ENCODE measurements around the gene DHX34. TPM values are rescaled to one million over a fixed set of nuclear protein-coding genes. Genes with fewer than 3 reads are reported as not detected.

Gene DHX34
- polyA plus RNA-seq, 3 donors, result 3.4 to 34.4 (median 3.8) TPM

DNA sequence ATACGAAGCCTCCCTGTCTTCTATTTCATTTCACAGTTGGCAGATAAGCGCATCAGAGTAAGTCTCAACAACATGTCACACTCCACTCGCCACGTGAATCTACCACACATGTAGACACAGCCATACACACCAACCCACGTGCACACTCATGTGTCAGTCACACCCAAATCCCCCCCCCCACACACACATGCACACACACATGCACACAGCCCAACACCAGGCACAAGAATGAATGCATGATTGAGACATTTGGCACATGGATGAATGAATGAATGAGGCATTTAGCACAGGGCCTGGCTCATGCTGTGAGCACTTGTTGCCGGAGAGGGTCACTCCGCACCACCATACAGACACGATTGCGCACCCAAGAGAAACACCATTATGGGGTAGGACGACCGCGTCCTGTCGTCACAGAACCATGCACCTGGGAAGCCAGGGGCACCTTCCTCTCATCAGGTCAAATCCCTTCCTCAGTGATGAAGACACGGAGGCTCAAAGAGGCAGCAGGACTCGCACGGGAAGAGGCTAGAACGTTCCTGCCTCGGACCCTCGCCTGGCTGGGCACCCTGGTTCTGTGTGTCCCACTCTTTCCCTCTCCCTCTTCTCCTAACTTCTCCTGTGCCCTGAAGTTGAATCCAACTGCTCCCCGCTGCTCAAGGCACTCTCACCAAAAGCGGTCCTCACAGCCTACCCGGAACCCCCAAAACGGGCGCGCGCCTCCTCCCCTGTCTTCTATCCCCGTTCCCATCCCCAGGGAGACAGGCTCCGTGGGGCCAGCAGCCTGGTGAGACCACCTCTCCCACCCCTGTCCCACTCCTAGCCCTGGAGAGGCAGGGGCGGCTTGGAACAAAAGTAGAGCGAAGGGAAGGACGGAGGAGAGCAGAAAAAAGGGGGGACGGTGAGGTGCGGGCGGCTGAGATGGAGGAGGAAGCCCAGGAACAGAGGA, 68.9 kb downstream of the DHX34 start:
- H3K27me3 Mint-ChIP-seq (ENCODE audit: low read depth in 3 of 3), result peaks cover 75 to 89% (median 79%) of the 10 kb centered on the region in 3 donors
- H3K9ac ChIP-seq (ENCODE audit: insufficient read depth, low read length, poor library complexity, severe bottlenecking), result no peak overlapping the region
- H3K9me3 Mint-ChIP-seq, result peaks cover 0 to 25% (median 10%) of the 10 kb centered on the region in 7 donors
- no peaks in the 10 kb centered on the region for H3K79me2 ChIP-seq (ENCODE audit: insufficient read depth, low read length)
- H3K9me3 ChIP-seq (replicated peaks in 1 of 2; ENCODE audit: control insufficient read depth in 1 of 2, insufficient read depth in 1 of 2, low read length in 2 of 2), result peaks cover 0 to 33% of the 10 kb centered on the region in 2 donors
- WGBS (ENCODE audit: insufficient coverage), result 5% methylated on average over 23 of the region's 34 CpGs
- H3K4me2 ChIP-seq (replicated peaks; ENCODE audit: extremely low read depth, low read length, poor library complexity, severe bottlenecking), result no peak overlapping the region
- TF ChIP-seq, protein P1, sequence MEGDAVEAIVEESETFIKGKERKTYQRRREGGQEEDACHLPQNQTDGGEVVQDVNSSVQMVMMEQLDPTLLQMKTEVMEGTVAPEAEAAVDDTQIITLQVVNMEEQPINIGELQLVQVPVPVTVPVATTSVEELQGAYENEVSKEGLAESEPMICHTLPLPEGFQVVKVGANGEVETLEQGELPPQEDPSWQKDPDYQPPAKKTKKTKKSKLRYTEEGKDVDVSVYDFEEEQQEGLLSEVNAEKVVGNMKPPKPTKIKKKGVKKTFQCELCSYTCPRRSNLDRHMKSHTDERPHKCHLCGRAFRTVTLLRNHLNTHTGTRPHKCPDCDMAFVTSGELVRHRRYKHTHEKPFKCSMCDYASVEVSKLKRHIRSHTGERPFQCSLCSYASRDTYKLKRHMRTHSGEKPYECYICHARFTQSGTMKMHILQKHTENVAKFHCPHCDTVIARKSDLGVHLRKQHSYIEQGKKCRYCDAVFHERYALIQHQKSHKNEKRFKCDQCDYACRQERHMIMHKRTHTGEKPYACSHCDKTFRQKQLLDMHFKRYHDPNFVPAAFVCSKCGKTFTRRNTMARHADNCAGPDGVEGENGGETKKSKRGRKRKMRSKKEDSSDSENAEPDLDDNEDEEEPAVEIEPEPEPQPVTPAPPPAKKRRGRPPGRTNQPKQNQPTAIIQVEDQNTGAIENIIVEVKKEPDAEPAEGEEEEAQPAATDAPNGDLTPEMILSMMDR (IDR thresholded peaks at IDR 0.05), result no peak
- no peak overlapping the region for H2AFZ ChIP-seq (ENCODE audit: insufficient read depth, low read depth, low read length, poor library complexity, severe bottlenecking)
- H3K36me3 ChIP-seq (replicated peaks in 1 of 2; ENCODE audit: control insufficient read depth in 1 of 2, insufficient read depth in 2 of 2, low read length in 2 of 2), result no peaks in the 10 kb centered on the region
- peaks cover 58 to 73% of the 10 kb centered on the region in 2 donors for H3K27me3 ChIP-seq (ENCODE audit: control insufficient read depth in 2 of 2, insufficient read depth in 2 of 2, low read length in 2 of 2)
- H3K36me3 Mint-ChIP-seq, result peaks cover 0 to 10% of the 10 kb centered on the region in 2 donors
- peak overlapping the region in 1 of 2 donors; percentile 83 for H3K4me3 Mint-ChIP-seq
- intact Hi-C loops (cut with micrococcal nuclease), result no loop called here
- no peak overlapping the region for H3K4me3 ChIP-seq (replicated peaks in 1 of 3; ENCODE audit: low read depth in 2 of 3, low read length in 3 of 3)
- no peak overlapping the region for H3K27ac ChIP-seq (ENCODE audit: low read depth in 1 of 2, low read length in 2 of 2)
- H4K20me1 ChIP-seq (ENCODE audit: insufficient read depth, low read length), result no peaks in the 10 kb centered on the region
- peaks cover 15% of the 10 kb centered on the region for H3K4me1 Mint-ChIP-seq
- DNase-seq, result no peak
- H3K27ac Mint-ChIP-seq, result no peak overlapping the region
- H3K4me1 ChIP-seq (ENCODE audit: control insufficient read depth in 1 of 2, insufficient read depth in 2 of 2, low read length in 2 of 2), result peaks cover 0 to 9% of the 10 kb centered on the region in 2 donors

DNA sequence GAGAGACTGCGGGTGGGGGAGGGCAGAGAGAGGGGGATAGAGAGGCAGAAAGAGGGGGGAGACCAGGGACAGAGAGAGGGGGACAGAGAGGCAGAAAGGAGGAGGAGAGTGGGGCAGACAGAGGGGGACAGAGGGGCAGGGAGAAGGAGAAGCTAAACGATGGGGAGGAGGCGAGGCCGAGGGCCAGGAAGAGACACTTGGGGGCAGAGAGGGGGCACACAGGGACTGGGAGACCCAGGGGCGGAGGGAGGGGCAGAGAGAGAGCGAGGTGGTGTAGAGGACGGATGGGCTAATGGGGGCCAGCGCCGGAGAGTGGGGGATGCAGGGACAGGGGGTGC, 69.5 kb downstream of the DHX34 start:
- Histone ChIP-seq H3K9me3 (replicated peaks in 1 of 2; ENCODE audit: control insufficient read depth in 1 of 2, insufficient read depth in 1 of 2, low read length in 2 of 2) (peaks cover 0 to 38% of the 10 kb centered on the region in 2 donors), H3K9ac (ENCODE audit: insufficient read depth, low read length, poor library complexity, severe bottlenecking) (no peak overlapping the region), H3K27ac (ENCODE audit: low read depth in 1 of 2, low read length in 2 of 2) (no peak overlapping the region), H3K4me3 (replicated peaks in 1 of 3; ENCODE audit: low read depth in 2 of 3, low read length in 3 of 3) (no peak overlapping the region), H3K4me2 (replicated peaks; ENCODE audit: extremely low read depth, low read length, poor library complexity, severe bottlenecking) (no peak overlapping the region), H3K36me3 (replicated peaks in 1 of 2; ENCODE audit: control insufficient read depth in 1 of 2, insufficient read depth in 2 of 2, low read length in 2 of 2) (no peaks in the 10 kb centered on the region), H3K4me1 (ENCODE audit: control insufficient read depth in 1 of 2, insufficient read depth in 2 of 2, low read length in 2 of 2) (peaks cover 0 to 9% of the 10 kb centered on the region in 2 donors), H4K20me1 (ENCODE audit: insufficient read depth, low read length) (no peaks in the 10 kb centered on the region), H3K79me2 (ENCODE audit: insufficient read depth, low read length) (no peaks in the 10 kb centered on the region), H3K27me3 (ENCODE audit: control insufficient read depth in 2 of 2, insufficient read depth in 2 of 2, low read length in 2 of 2) (peaks cover 64 to 79% of the 10 kb centered on the region in 2 donors), H2AFZ (ENCODE audit: insufficient read depth, low read depth, low read length, poor library complexity, severe bottlenecking) (no peak overlapping the region)
- TF ChIP-seq, protein P1 (IDR thresholded peaks at IDR 0.05), result no peak
- Mint-ChIP-seq H3K4me3 (peak overlapping the region in 1 of 2 donors; percentile 83), H3K36me3 (peaks cover 0 to 10% of the 10 kb centered on the region in 2 donors), H3K27me3 (ENCODE audit: low read depth in 3 of 3) (peaks cover 80 to 90% (median 82%) of the 10 kb centered on the region in 3 donors), H3K9me3 (peaks cover 0 to 25% (median 10%) of the 10 kb centered on the region in 7 donors), H3K27ac (no peak overlapping the region), H3K4me1 (peaks cover 15% of the 10 kb centered on the region)
- under 1% methylated on average over 8 of the region's 9 CpGs for WGBS (ENCODE audit: insufficient coverage)
- no peak for DNase-seq
- intact Hi-C loops (cut with micrococcal nuclease), result no loop called here
